Neural progenitor cell (in vitro differentiated cells): ENCODE data around the gene SUDS3. TPM values are rescaled to one million over a fixed set of nuclear protein-coding genes. Genes with fewer than 3 reads are reported as not detected.

Experiments used
- DNase-seq: peaks from one replicate; pipeline ENCODE4 v3.0.0-alpha.2; 2016; ENCODE audit warnings: low spot score
- H2AFZ ChIP-seq: fragments of 200-600 bp; sonication (generic); replicated peaks from 2 replicates; pipeline ENCODE4 v1.6.1; 2016; ENCODE audit warnings: antibody characterized with exemption
- H3F3A ChIP-seq: fragments of 200-600 bp; sonication (generic); 2 replicates; pipeline ENCODE4 v1.6.1; 2016; ENCODE audit warnings: antibody characterized with exemption, low read depth
- H3K27ac ChIP-seq: fragments of 200-600 bp; sonication (generic); 2 replicates; pipeline ENCODE4 v1.5.1; 2016; ENCODE audit warnings: mild to moderate bottlenecking
- H3K27me3 ChIP-seq: fragments of 200-600 bp; sonication (generic); 2 replicates; pipeline ENCODE4 v1.6.1; 2016; ENCODE audit warnings: mild to moderate bottlenecking, moderate library complexity
- H3K36me3 ChIP-seq: fragments of 200-600 bp; sonication (generic); 2 replicates; pipeline ENCODE4 v1.5.1; 2016
- H3K4me1 ChIP-seq: fragments of 200-600 bp; sonication (generic); 2 replicates; pipeline ENCODE4 v1.6.1; 2016; ENCODE audit warnings: mixed run types
- H3K4me2 ChIP-seq: fragments of 200-600 bp; sonication (generic); 2 replicates; pipeline ENCODE4 v1.6.1; 2016
- H3K4me3 ChIP-seq: fragments of 200-600 bp; sonication (generic); 2 replicates; pipeline ENCODE4 v1.5.1; 2016
- H3K79me2 ChIP-seq: fragments of 200-600 bp; sonication (generic); 2 replicates; pipeline ENCODE4 v1.6.1; 2016; ENCODE audit warnings: low read depth
- H3K9ac ChIP-seq: fragments of 200-600 bp; sonication (generic); 2 replicates; pipeline ENCODE4 v1.6.1; 2016
- H3K9me3 ChIP-seq: fragments of 200-600 bp; sonication (generic); 2 replicates; pipeline ENCODE4 v1.5.1; 2016; ENCODE audit warnings: low read depth
- H4K20me1 ChIP-seq: fragments of 200-600 bp; sonication (generic); 2 replicates; pipeline ENCODE4 v1.6.1; 2016; ENCODE audit warnings: low read depth
- H3K27ac Mint-ChIP-seq: 3 replicates; pipeline ENCODE4 v1.8.0; 2021; ENCODE audit warnings: mixed read lengths
- H3K27me3 Mint-ChIP-seq: 2 replicates; pipeline ENCODE4 v1.8.0; 2022; ENCODE audit warnings: low read depth, mild to moderate bottlenecking, inconsistent platforms, moderate library complexity, mixed read lengths; ENCODE audit not compliant: insufficient read depth
- H3K36me3 Mint-ChIP-seq: 3 replicates; pipeline ENCODE4 v1.8.0; 2021; ENCODE audit warnings: mixed read lengths
- H3K4me1 Mint-ChIP-seq: 3 replicates; pipeline ENCODE4 v1.8.0; 2021; ENCODE audit warnings: mixed read lengths
- H3K4me3 Mint-ChIP-seq: 3 replicates; pipeline ENCODE4 v1.8.0; 2021; ENCODE audit warnings: mild to moderate bottlenecking, moderate library complexity, mixed read lengths
- H3K9me3 Mint-ChIP-seq: 3 replicates; pipeline ENCODE4 v1.8.0; 2020; ENCODE audit warnings: mixed read lengths
- CTCF ChIP-seq: fragments of 200-600 bp; sonication (generic); IDR thresholded peaks from 2 replicates; pipeline ENCODE4 v1.5.1; 2017; ENCODE audit warnings: antibody characterized with exemption, mild to moderate bottlenecking
- EZH2 ChIP-seq: fragments of 200-600 bp; sonication (generic); IDR thresholded peaks from 2 replicates; pipeline ENCODE4 v1.6.1; 2017; ENCODE audit warnings: antibody characterized with exemption, mild to moderate bottlenecking, moderate library complexity
- EZH2phosphoT487 ChIP-seq: fragments of 200-600 bp; sonication (generic); IDR thresholded peaks from 2 replicates; pipeline ENCODE4 v1.6.1; 2017; ENCODE audit warnings: antibody characterized with exemption
- total RNA-seq: library from RNA; depleted of rRNA; stranded (reverse); fragments of >200 nt; gene quantifications from 2 replicates; pipeline ENCODE4 v1.2.3, GENCODE V29; 2015; ENCODE audit warnings: low replicate concordance

The SUDS3 gene
- total RNA-seq, 1 donor from 2014 or later, result 64.3 TPM

DNA sequence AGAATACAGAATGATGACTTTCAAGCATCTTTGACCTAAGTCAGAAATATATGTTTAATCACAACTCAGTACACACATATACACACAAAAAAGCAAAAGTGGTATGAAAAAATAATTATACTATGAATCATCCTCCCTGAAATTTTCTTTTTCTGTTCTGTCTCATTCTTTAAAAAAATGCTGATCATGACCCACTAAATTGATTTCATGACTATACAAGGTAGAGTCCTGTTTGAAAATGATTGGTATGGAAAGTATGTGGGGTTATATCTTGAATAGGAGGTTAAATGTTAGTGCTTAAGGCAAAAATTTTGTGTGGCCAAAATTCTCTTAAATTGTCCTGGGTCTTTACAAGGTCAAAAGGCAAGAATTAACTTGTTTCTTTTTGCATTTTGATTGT, 80.4 kb downstream of the SUDS3 start:
- peaks cover 9% of the 10 kb centered on the region for H3K9me3 Mint-ChIP-seq
- no peaks in the 10 kb centered on the region for H3K4me1 ChIP-seq
- no peaks in the 10 kb centered on the region for H4K20me1 ChIP-seq
- H3K9ac ChIP-seq, result no peak overlapping the region
- no peaks in the 10 kb centered on the region for H3K27me3 ChIP-seq
- no peaks in the 10 kb centered on the region for H3K79me2 ChIP-seq
- no peak overlapping the region for H3K4me3 ChIP-seq
- H3K9me3 ChIP-seq, result no peaks in the 10 kb centered on the region
- no peaks in the 10 kb centered on the region for H3K4me1 Mint-ChIP-seq
- H2AFZ ChIP-seq, result no peak overlapping the region
- TF ChIP-seq EZH2 (no peak), EZH2phosphoT487 (no peak), CTCF (no peak)
- no peak overlapping the region for H3K27ac ChIP-seq
- H3F3A ChIP-seq, result no peaks in the 10 kb centered on the region
- H3K4me2 ChIP-seq, result no peak overlapping the region
- H3K36me3 ChIP-seq, result no peaks in the 10 kb centered on the region
- DNase-seq, result no peak
- no peak overlapping the region for H3K27ac Mint-ChIP-seq
- no peak overlapping the region for H3K4me3 Mint-ChIP-seq
- no peaks in the 10 kb centered on the region for H3K36me3 Mint-ChIP-seq
- no peaks in the 10 kb centered on the region for H3K27me3 Mint-ChIP-seq

DNA sequence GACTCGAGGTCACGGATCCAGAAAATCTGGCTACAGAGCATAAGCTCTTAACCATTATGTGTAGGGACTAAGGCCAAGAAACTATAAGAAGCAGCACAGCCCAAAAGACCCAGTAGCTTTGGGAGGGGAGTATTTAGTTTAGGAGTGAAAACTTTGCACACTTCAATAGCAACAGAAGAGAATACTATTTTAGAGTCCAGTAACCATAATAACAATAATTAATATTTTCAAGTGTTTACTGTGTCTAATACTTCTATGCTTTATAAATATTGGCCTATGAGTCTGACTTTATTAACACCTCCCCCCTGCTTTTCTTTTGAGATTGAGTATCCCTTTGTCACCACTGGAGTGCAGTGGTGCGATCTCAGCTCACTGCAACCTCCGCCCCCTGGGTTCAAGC, 82.8 kb downstream of the SUDS3 start:
- no peaks in the 10 kb centered on the region for H3K27me3 Mint-ChIP-seq
- H3K4me2 ChIP-seq, result no peak overlapping the region
- no peaks in the 10 kb centered on the region for H3K4me1 ChIP-seq
- no peak overlapping the region for H3K27ac Mint-ChIP-seq
- H3K9ac ChIP-seq, result no peak overlapping the region
- H3K27ac ChIP-seq, result no peak overlapping the region
- peaks cover 9% of the 10 kb centered on the region for H3K9me3 Mint-ChIP-seq
- no peak overlapping the region for H3K4me3 Mint-ChIP-seq
- H3K4me1 Mint-ChIP-seq, result no peaks in the 10 kb centered on the region
- H3K9me3 ChIP-seq, result no peaks in the 10 kb centered on the region
- H3K4me3 ChIP-seq, result no peak overlapping the region
- no peaks in the 10 kb centered on the region for H4K20me1 ChIP-seq
- H3K36me3 ChIP-seq, result no peaks in the 10 kb centered on the region
- H2AFZ ChIP-seq, result no peak overlapping the region
- H3F3A ChIP-seq, result no peaks in the 10 kb centered on the region
- no peak for TF ChIP-seq EZH2
- TF ChIP-seq EZH2phosphoT487, result no peak
- TF ChIP-seq CTCF, result no peak
- no peaks in the 10 kb centered on the region for H3K79me2 ChIP-seq
- H3K27me3 ChIP-seq, result no peaks in the 10 kb centered on the region
- DNase-seq, result no peak
- H3K36me3 Mint-ChIP-seq, result no peaks in the 10 kb centered on the region

GRCh38 chr12:118463677-118464076, 87.3 kb downstream of the SUDS3 start:
- Histone ChIP-seq H3K27ac (no peak overlapping the region), H4K20me1 (no peaks in the 10 kb centered on the region), H3K36me3 (no peaks in the 10 kb centered on the region), H3K9ac (no peak overlapping the region), H3K4me2 (no peak overlapping the region), H3K4me1 (no peaks in the 10 kb centered on the region), H3F3A (no peaks in the 10 kb centered on the region), H2AFZ (no peak overlapping the region), H3K79me2 (no peaks in the 10 kb centered on the region), H3K9me3 (no peaks in the 10 kb centered on the region), H3K27me3 (no peaks in the 10 kb centered on the region), H3K4me3 (no peak overlapping the region)
- H3K4me1 Mint-ChIP-seq, result peaks cover 4% of the 10 kb centered on the region
- no peaks in the 10 kb centered on the region for H3K36me3 Mint-ChIP-seq
- TF ChIP-seq EZH2phosphoT487, result no peak
- no peak for TF ChIP-seq EZH2
- no peak for TF ChIP-seq CTCF
- H3K4me3 Mint-ChIP-seq, result no peak overlapping the region
- peaks cover 2% of the 10 kb centered on the region for H3K27me3 Mint-ChIP-seq
- DNase-seq, result no peak
- no peak overlapping the region for H3K27ac Mint-ChIP-seq
- peaks cover 3% of the 10 kb centered on the region for H3K9me3 Mint-ChIP-seq
